GM19035 (cell line): ENCODE measurements around the gene CXCL5.

Source experiments
- ATAC-seq: cut with Tn5 transposase; IDR thresholded peaks from one replicate; pipeline ENCODE4 v1.9.1; 2021; ENCODE audit not compliant: unreplicated experiment

The CXCL5 gene

DNA sequence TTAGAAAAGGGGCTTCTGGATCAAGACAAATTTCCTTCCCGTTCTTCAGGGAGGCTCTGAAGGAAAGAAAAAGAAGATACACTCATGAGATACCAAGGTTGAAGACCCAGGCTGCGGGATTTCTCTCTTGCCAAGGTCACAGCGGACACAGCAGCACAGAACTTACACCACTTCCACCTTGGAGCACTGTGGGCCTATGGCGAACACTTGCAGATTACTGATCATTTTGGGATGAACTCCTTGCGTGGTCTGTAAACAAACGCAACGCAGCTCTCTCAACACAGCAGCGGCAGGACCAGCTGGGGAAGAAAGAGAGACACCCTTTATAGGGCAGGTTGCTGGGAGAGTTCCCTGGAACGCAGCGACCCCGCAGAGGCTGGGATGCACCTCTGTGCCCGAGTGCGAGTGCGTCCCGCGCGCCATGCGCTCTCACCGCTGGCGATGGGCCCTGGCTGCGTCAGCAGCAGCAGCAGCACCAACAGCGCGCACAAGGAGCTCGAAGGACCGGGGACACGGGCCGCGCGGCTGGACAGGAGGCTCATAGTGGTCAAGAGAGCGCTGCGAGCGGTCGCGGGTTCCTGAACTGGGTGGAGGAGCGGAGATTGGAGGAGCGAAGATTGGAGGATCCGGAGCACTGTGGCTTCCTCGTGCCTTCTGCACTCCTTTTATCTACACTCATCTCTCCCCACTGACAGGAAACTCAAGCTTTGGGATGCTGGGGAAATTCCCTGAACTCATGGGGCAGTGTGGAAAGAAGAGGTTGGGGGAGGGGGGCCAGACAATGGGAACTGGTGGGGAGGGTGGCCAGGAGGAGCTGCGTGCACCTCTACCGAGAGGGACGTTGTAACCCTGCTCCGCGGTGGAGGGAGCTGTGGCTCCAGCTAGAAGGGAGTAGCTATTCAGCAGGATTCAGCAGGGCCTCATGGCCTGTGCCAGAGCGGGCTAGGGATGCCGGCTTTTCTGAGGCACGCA, at the start of gene CXCL5:
Gene CXCL5, minus strand, starts transcription at position 638 of the 972 bp plus-strand sequence. Its CDS starts 96 bp downstream, at position 542.
- ATAC-seq: no peak

DNA sequence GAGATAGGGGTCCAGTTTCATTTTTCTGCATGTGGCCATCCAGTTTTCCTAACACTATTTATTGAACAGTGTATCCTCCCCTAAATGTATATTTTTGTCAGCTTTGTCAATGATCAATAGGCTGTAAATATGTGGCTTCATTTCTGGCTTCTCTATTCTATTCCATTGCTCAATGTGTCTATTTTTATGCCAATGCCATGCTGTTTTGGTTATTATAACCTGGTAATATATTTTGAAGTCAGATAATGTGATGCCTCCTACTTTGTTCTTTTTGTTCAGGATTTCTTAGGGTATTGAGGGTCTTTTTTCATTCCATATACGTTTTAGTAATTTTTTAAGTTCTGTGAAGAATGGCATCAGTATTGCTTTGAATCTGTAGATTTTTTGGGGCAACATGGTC, 48.7 kb upstream of the CXCL5 start:
- no peak for ATAC-seq

DNA sequence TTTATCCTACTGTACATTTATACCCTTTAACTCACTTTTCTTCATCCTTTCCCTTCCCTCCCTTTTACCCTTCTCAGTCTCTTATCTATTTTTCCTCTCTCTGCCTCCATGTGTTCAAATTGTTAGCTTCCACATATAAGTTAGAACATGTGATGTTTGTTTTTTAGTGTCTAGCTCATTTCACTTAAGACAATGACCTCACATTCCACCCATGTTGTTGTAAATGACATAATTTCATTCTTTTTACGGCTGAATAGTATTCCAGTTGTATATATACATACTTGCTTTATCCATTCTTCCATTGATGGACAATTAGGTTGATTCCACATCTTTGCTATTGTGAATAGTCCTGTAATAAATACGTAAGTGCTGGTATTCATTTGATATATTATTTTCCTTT, 47.3 kb upstream of the CXCL5 start:
- ATAC-seq: no peak

DNA sequence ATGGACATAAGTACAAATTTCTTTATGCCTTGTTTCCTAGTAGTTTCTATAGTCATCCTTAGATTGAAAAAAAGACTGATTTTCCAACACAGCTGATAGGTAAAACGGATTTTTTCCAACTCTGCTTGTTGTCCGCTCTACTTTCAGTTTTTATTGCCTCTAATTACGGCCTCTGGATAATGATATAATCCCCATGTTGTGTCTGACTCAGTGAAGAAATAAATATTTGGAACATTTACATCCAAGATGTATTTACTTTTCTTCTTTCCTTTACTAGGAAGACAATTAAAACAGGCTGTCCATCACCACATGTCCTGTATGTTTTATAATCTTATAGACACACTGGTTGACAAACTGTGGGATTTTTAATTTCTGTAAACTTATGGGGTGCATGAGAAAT, 46.8 kb upstream of the CXCL5 start:
- ATAC-seq: no peak

DNA sequence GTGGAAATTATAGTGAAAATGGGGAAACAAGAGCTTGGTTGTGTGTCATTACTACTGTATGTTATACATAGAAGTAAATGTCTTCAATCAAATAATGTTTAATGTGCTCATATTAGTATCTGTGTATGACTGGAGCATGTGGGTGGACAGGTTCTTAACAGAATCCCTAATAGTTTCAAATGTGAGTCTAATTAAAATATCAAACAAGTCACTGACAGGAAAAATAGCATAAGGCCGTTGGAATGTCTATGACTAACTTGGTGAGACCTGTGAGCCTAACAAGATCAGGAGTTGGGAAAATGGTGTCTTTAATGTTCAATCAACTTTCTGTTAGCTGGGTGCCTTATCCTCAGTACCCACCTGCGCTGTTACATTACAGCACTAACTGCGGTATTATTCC, 46.2 kb upstream of the CXCL5 start:
- no peak for ATAC-seq

DNA sequence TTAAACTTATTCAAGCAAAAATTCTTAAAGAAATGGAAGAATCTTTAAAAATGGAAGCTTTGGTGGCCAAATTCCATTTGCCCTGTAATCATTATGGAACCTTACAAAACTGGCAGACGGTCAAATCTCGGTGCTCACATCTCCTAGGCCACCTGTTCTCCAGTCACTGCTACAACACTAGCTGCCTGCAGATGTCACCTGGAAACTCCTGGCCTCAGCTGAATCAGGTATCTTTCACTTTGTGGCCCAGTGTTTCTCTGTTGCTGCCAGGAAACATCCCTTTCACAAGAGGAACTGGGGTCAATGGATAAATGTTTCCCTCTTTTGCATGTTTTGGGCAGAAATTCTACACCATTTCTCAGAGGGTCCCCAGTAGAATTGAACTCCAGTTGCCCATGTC, 44.2 kb upstream of the CXCL5 start:
- ATAC-seq: no peak

DNA sequence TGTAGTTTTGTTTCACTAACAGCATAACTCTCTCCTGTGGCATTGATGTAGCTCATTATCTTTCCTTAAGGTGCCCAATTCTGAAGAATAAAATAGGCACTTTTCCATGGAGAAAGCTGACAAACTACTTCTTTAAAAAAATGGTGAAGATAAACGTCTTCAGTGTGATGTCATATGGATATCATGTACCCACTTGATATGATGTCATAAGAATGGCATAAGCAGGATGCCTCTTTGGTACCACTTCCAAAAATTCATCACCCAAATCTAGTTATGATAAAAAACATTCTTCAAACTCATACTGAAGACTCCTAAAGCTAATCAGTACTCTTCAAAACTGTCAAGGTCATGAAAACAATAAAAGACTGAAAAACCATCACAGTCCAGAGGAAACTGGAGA, 42.9 kb upstream of the CXCL5 start:
- no peak for ATAC-seq

DNA sequence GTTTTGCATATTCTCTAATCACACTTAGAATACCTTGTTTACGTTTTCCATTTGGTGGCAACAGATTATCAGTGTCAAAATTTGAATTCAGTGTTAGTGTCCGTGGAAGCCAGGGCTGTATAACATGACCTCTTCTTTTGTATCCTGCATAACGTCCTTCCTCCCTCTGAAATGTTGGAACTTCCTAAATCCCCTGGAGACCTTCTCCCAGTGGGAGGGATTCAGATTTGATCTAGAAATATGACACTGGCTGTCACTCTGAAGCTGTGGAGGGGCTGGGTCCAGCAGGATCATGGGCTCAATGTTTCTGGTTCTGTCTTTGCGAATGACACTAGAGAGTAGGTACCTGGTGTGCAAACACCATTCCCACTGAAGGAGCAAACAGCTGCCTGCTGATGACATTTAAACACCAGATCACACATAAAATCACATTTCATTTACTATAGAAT, 40.9 kb upstream of the CXCL5 start:
- ATAC-seq: no peak

DNA sequence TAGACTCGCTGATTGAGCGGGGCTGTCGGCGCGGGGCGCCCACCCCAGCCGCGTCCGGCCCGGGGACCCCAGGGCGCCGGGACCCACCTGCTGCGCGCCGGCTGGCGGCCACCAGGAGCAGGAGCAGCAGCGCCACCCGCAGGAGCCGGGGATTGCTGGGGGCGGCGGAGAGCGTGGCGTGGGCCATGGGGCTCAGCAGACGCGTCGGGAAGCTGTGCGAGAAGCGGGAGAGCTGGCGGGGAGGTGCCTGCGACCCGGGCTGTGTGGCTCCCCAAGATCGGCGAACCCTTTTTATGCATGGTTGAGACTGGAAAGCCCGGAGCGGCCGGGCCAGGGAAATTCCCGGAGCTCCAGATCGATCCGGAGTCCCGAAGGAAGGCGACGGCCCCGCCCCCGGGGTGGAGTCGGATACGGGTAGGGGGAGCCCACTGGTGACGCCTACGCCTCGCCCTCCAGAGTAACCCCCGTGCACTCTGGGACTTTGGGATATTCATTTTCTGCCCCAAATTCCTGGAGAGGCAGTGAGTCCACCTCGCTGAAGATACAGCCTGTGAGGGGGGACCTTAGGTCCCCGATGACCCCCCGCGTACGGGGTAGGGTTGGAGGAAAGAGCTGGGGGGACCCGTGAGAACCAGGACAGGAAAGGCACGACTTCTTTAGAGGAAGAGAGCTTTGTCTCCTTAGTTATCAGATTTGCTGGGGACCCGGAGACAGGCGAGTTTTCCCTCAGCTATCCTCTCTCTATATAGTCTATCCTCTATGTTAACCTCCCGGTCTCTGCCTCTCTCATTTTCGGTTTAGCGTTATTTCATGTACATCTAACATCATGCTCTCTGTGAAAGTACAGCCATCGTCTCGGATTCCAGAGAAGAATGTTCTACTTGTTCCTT, 40.2 kb upstream of the CXCL5 start, which contains the start of gene CXCL3:
Gene CXCL3, minus strand, starts transcription at position 265 of the 890 bp plus-strand sequence. Its CDS starts 78 bp downstream, at position 187.
- peak; percentile 69 for ATAC-seq

DNA sequence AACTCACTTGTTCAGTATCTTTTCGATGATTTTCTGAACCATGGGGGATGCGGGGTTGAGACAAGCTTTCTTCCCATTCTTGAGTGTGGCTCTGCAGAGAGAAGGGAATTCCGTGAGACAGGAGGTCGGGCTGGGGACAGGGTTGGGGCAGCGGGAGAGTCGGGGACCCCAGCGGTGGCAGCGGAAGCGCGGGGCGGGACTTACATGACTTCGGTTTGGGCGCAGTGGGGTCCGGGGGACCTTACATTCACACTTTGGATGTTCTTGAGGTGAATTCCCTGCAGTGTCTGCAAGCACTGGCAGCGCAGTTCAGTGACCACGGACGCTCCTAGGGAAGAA, 39.6 kb upstream of the CXCL5 start:
- peak; percentile 25 for ATAC-seq

DNA sequence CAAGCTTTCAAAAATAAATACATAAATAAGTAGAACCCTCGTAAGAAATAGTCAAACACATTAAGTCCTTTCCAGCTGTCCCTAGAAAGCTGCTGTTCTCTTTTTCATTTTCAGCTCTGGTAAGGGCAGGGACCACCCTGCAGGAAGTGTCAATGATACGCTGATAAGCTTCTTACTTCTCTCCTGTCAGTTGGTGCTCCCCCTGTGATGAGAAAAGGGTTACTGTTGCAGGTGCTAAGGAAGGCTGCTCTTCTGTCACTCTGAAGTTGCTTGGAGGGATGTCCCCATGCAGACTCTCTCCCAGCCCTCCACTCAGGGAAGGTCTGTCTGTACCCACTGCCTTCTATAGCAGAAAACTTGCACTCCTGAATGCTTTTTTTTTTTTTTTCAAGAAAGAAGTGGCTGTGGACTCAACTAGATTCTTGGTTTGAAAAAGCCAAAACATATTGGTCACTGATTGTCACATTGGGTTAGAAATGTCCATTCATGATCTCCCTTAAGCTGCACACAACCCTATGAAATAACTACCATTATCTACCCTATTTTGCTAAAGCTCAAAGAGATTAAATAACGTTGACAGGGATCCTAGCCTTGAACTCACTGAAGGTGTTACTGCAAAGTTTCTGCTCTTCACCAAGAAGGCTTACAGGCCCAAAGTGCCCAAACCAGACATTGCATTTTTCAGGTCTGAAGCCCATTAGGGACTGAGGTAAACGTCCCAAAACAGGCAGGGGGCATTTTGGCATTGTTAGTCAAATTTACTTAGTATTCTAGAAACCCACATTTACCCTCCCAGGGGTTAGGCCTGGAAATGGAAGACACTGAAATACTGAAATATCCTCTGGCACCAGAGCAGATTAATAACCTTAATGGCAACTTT, 38.8 kb upstream of the CXCL5 start:
- no peak for ATAC-seq

DNA sequence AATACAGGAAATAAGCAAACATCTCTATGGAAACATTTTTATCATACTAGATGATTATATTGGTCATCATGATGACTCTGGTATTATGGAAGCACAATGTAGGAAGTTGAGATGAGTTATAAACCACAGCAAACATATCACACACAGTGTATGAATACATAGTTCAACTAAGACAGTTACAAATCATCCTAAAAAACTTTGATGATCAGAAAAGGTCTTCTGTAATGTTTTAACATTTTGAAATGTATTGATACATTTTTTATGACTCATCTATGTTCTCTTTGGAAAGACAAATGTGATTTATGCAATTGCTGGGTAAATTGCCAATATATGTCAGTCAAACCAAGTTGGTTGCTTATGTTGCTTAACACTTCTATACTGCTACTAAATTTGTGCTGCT, 35.3 kb upstream of the CXCL5 start:
- ATAC-seq: no peak

DNA sequence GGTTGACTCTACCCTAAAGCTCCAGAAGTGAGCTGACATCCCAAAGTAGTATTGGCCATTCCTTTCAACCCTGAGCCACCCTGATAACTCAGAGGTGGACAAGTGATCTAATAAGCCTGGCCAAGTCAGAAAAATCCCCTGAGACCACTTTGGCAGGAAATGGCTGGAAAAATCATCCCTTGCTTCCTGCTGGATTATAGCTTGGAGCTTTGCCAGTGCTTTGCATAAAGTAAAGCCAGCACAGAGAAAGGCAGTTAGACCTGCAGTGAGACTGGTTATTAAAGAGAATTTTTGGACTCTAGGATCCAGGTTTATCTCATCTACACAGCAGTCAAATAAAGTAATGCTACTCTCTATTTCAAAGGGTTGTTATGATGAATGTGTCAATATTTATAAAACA, 33.6 kb upstream of the CXCL5 start:
- ATAC-seq: no peak

DNA sequence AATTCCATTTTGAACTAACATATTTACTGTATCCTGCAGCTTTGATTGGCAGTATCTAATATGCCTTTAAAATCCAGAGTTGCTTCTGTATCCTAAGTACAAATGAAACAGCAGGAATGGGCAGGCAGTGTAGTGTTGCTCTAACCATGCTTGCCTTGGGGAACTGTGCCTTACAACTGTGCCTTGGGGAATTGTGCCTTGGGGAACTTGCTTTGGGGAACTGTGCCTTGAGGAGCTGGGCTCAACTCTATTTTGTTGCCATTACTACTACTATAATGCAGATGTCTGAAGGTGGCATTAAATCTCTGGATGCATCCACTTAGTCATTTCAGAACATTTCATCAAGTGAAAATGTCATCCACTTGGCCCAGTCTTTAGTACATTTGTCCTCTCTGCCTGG, 33.1 kb upstream of the CXCL5 start:
- no peak for ATAC-seq

DNA sequence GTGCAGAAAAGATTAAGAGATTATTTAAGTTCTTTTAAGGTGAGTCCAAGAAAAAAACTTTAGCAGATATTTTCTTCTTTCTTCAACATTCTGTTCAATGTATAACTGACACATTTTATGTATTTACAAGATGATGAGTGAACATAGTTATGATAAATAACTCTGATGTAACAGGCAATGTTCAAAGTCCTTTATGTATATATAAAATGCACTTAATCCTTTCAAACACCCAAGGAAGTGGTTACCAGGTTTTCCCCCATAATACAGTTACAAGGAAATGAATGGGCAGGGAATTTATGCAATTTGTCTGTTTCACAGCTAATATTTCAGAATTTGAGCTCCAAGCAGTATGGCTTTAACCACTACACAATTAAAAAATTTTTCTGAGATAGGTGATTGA, 31.8 kb upstream of the CXCL5 start:
- ATAC-seq: no peak

DNA sequence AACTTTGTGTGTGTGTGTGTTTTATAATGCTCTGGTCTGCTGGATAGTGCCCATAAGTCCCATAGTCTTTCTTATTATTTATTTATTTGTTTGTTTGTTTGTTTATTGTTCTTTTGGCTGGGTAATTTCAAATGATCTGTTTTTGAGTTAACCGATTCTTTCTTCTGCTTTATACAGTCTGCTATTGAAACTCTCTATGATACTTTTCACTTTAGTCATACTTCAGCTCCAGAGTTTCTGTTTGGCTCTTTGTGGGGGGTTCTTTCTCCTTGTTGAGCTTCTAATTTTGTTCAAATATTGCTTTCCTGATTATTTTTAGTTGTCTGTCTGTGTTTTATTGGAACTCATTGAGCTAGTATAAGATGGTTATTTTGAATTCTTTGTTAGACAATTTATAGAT, 30.0 kb upstream of the CXCL5 start:
- ATAC-seq: no peak

DNA sequence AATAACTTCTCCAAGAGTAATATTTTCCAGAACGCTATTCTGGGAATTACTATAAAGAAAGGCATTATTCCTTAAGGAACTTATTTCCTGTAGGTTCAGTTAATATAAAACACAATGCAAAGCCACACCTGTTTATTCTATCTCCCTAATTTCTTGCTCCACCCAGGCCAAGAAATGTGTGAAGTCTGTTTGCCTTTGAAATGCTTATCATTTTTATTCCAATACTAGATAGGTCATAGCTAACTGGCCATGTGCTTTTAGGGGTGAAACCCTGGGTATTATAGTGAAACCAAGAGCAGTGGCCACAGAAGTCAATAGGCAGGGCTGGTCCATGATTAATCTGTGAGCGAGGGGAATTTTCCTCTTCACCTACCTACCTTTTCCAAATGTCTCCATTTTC, 25.2 kb upstream of the CXCL5 start:
- ATAC-seq: no peak

DNA sequence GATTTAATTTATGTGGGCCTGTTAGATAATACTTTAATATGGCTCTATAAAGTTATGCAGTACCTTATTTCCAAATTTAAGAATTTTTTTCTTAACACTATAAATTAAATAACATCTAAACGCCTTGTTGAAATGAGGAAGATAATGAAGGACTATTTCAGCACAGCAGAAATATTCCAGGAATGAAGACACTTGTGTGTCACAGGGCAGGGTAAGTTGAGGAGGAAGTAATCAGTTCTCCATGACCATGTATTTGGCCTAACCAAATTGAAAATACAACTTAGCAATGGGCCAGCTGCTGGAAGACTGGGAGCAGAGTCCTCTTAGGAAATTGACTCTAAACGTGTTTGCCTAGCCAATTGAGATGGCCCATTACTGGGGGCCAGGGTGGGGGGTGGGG, 23.1 kb upstream of the CXCL5 start:
- ATAC-seq: no peak

DNA sequence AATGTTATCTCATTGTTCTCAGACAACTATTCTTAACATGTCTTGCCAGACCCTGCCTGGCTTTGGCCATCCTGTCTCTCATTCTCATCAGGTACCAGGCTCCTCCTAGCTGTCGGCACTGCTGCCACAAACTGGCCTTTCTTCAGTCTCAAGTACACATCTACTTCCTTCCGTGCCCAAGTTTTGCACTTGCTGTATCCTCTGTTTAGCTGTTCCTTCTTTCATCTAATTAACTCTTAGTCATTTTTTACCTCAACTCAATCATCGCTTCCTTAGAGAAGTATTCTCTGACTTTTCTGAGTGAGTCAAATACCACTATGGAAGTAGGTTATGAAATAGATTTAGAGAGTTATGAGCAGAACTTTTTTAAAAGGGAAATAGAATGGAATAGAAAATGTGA, 20.3 kb upstream of the CXCL5 start:
- no peak for ATAC-seq

DNA sequence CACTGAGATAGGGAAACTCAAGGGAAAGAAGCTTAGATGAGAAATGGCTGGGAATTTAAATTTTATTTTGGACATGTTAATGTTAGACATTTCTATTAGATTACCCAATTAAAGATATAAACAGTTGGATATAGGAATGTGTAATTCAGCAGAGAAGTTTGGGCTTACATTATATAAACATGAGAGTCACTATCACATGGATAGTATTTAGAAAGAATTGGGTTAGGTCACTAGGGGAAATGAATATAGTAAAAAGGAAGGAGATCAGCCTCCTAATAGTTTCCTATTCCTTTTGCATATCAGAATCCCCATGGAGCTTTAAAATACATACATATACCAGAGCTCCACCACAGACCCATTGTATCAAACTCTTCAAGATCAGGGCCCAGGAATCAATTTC, 19.6 kb upstream of the CXCL5 start:
- ATAC-seq: no peak

DNA sequence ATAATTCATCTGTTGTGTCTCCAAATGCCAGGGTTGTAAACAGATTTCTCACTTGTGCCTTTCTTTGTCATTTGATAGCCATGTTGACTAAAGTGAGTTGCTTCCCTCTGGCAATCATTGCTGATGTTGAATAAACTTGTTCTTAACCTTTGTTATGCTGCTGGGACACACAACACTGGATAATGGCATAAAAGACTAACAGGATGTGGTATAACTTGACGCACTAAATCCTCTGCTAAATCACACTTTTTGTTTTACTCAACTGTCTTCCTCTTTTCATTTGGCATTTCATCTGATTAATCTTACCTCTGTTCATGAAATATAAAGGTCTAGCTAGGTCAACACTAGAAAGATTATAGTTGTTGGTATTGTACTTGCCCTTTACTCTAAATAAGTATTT, 17.6 kb upstream of the CXCL5 start:
- ATAC-seq: no peak
